Osteoblast (primary cell): ENCODE measurements around the gene LLGL2. TPM values are rescaled to one million over a fixed set of nuclear protein-coding genes. Genes with fewer than 3 reads are reported as not detected.

Source experiments
- DNase-seq: peaks from one replicate; pipeline ENCODE4 v3.0.0; 2011; ENCODE audit warnings: low spot score, mixed read lengths; ENCODE audit not compliant: insufficient read length; ENCODE audit errors: missing footprints
- H2AFZ ChIP-seq: 2 replicates; pipeline ENCODE4 v1.6.0; 2011; ENCODE audit warnings: mild to moderate bottlenecking, low read length
- H3K27ac ChIP-seq: 2 replicates; pipeline ENCODE4 v1.5.1; 2011; ENCODE audit warnings: mild to moderate bottlenecking, low read depth, low read length, moderate library complexity
- H3K27me3 ChIP-seq: 2 replicates; pipeline ENCODE4 v1.6.0; 2012; ENCODE audit warnings: mild to moderate bottlenecking, control low read depth, inconsistent platforms, low read length, moderate library complexity; ENCODE audit not compliant: insufficient read depth
- H3K36me3 ChIP-seq: 2 replicates; pipeline ENCODE4 v1.5.1; 2011; ENCODE audit warnings: mild to moderate bottlenecking, low read length, control low read depth, moderate library complexity; ENCODE audit not compliant: insufficient read depth
- H3K4me1 ChIP-seq: 2 replicates; pipeline ENCODE4 v1.5.1; 2011; ENCODE audit warnings: mild to moderate bottlenecking, low read length, control low read depth, moderate library complexity; ENCODE audit not compliant: insufficient read depth
- H3K4me2 ChIP-seq: 2 replicates; pipeline ENCODE4 v1.6.0; 2011; ENCODE audit warnings: mild to moderate bottlenecking, low read length; ENCODE audit not compliant: insufficient read depth
- H3K4me3 ChIP-seq: fragments of 200-600 bp; sonication (generic); 3 replicates; pipeline ENCODE4 v1.5.1; 2012; ENCODE audit warnings: mild to moderate bottlenecking, low read length, inconsistent platforms; ENCODE audit not compliant: insufficient read depth
- H3K79me2 ChIP-seq: 2 replicates; pipeline ENCODE4 v1.6.0; 2012; ENCODE audit warnings: mild to moderate bottlenecking, low read length, control low read depth, inconsistent platforms; ENCODE audit not compliant: insufficient read depth
- H3K9me3 ChIP-seq: 2 replicates; pipeline ENCODE4 v1.5.1; 2011; ENCODE audit warnings: low read depth, low read length, control low read depth
- H4K20me1 ChIP-seq: 2 replicates; pipeline ENCODE4 v1.6.0; 2012; ENCODE audit warnings: mild to moderate bottlenecking, low read length, control low read depth; ENCODE audit not compliant: insufficient read depth
- CTCF ChIP-seq: IDR thresholded peaks from 2 replicates; pipeline ENCODE4 v1.5.1; 2011; ENCODE audit warnings: mild to moderate bottlenecking, low read depth, low read length, moderate library complexity; ENCODE audit errors: extremely low read depth
- total RNA-seq: library from RNA; depleted of rRNA; stranded (reverse); fragments of >200 nt; gene quantifications from 2 replicates; pipeline ENCODE4 v1.2.3, GENCODE V29; 2012

Gene LLGL2
- total RNA-seq, 1 donor: 0.36 TPM

GRCh38 chr17:75589919-75590303, 64.4 kb downstream of the LLGL2 start:
- H3K4me2 ChIP-seq: peak overlapping the region; percentile 73
- no peak for TF ChIP-seq CTCF
- H2AFZ ChIP-seq: no peak overlapping the region

GRCh38 chr17:75590314-75590761, 64.8 kb downstream of the LLGL2 start:
- peak; percentile 85 for DNase-seq
- H3K36me3 ChIP-seq: no peaks in the 10 kb centered on the region
- peaks cover 51% of the 10 kb centered on the region for H3K27me3 ChIP-seq
- no peaks in the 10 kb centered on the region for H3K9me3 ChIP-seq
- H3K4me2 ChIP-seq: no peak overlapping the region
- H2AFZ ChIP-seq: no peak overlapping the region
- H3K4me1 ChIP-seq: no peaks in the 10 kb centered on the region
- H3K4me3 ChIP-seq: no peak overlapping the region
- no peaks in the 10 kb centered on the region for H3K79me2 ChIP-seq
- H3K27ac ChIP-seq: no peak overlapping the region
- no peaks in the 10 kb centered on the region for H4K20me1 ChIP-seq
- TF ChIP-seq CTCF: no peak

More at GRCh38 chr17:75589919-75590303, 64.4 kb downstream of the LLGL2 start:
- no peaks in the 10 kb centered on the region for H3K9me3 ChIP-seq
- no peaks in the 10 kb centered on the region for H3K36me3 ChIP-seq
- no peak overlapping the region for H3K27ac ChIP-seq
- no peak for DNase-seq
- no peak overlapping the region for H3K4me3 ChIP-seq
- no peaks in the 10 kb centered on the region for H4K20me1 ChIP-seq
- peaks cover 51% of the 10 kb centered on the region for H3K27me3 ChIP-seq
- no peaks in the 10 kb centered on the region for H3K79me2 ChIP-seq
- no peaks in the 10 kb centered on the region for H3K4me1 ChIP-seq

GRCh38 chr17:75590849-75591721, 65.6 kb downstream of the LLGL2 start:
- Histone ChIP-seq H3K36me3 (no peaks in the 10 kb centered on the region), H3K4me1 (no peaks in the 10 kb centered on the region), H3K79me2 (no peaks in the 10 kb centered on the region), H3K4me3 (no peak overlapping the region), H3K27me3 (peaks cover 49% of the 10 kb centered on the region), H2AFZ (no peak overlapping the region), H4K20me1 (no peaks in the 10 kb centered on the region), H3K27ac (no peak overlapping the region), H3K9me3 (no peaks in the 10 kb centered on the region), H3K4me2 (no peak overlapping the region)
- TF ChIP-seq CTCF: no peak
- DNase-seq: peak; percentile 89

GRCh38 chr17:75591722-75592302, 66.3 kb downstream of the LLGL2 start:
- H4K20me1 ChIP-seq: no peaks in the 10 kb centered on the region
- peak; percentile 71 for DNase-seq
- H3K27ac ChIP-seq: no peak overlapping the region
- no peak overlapping the region for H2AFZ ChIP-seq
- TF ChIP-seq CTCF: no peak
- H3K4me3 ChIP-seq: no peak overlapping the region
- no peaks in the 10 kb centered on the region for H3K4me1 ChIP-seq
- H3K36me3 ChIP-seq: no peaks in the 10 kb centered on the region
- peaks cover 46% of the 10 kb centered on the region for H3K27me3 ChIP-seq
- H3K4me2 ChIP-seq: no peak overlapping the region
- H3K79me2 ChIP-seq: no peaks in the 10 kb centered on the region
- no peaks in the 10 kb centered on the region for H3K9me3 ChIP-seq
